Thoracic aorta (tissue), 2 donors: ENCODE data around the gene CHPF2. TPM values are rescaled to one million over a fixed set of nuclear protein-coding genes. Genes with fewer than 3 reads are reported as not detected.

ENCODE experiments used
- ATAC-seq: fragments of 150-250 bp; one replicate; pipeline ENCODE4 v1.8.0; 2017; ENCODE audit warnings: low read depth; ENCODE audit not compliant: insufficient number of reproducible peaks, low FRiP score
- DNase-seq: peaks from one replicate; pipeline ENCODE4 v3.0.0-alpha.2; 2020; ENCODE audit warnings: low spot score
- H3K27ac ChIP-seq, 2 donors: fragments of 200-600 bp; sonication (generic); 1 replicate in 1 of 2; 2 replicates in 1 of 2; pipeline ENCODE4 v1.5.1; 2016; ENCODE audit warnings: mild to moderate bottlenecking in 2 of 2, moderate library complexity in 2 of 2
- H3K27me3 ChIP-seq: fragments of 200-600 bp; sonication (generic); replicated peaks from 2 replicates; pipeline ENCODE4 v1.6.0; 2016; ENCODE audit warnings: mild to moderate bottlenecking; ENCODE audit not compliant: insufficient read depth
- H3K36me3 ChIP-seq: fragments of 200-600 bp; sonication (generic); one replicate; pipeline ENCODE4 v1.5.1; 2016
- H3K4me1 ChIP-seq, 2 donors: fragments of 200-600 bp; sonication (generic); 1 replicate in 1 of 2; 2 replicates in 1 of 2; pipeline versions ENCODE4 v1.5.1 to v1.6.0; 2016; ENCODE audit warnings: low read depth in 2 of 2, mild to moderate bottlenecking in 1 of 2; ENCODE audit not compliant: control insufficient read depth in 1 of 2
- H3K4me3 ChIP-seq: fragments of 200-600 bp; sonication (generic); 2 replicates; pipeline ENCODE4 v1.5.1; 2016; ENCODE audit warnings: mild to moderate bottlenecking
- H3K9me3 ChIP-seq: fragments of 200-600 bp; sonication (generic); 2 replicates; pipeline ENCODE4 v1.5.1; 2016
- CTCF ChIP-seq: fragments of 200-600 bp; sonication (generic); IDR thresholded peaks from one replicate; pipeline ENCODE4 v1.5.1; 2019; ENCODE audit warnings: antibody characterized with exemption
- total RNA-seq, 2 donors: library from RNA; depleted of rRNA; stranded (reverse); fragments of >200 nt; gene quantifications; one replicate each; pipeline versions ENCODE4 v1.1.0 to v1.2.3, GENCODE V29; 2016

Gene CHPF2
- total RNA-seq, 2 donors from 2014 or later, result 78.9 to 85.3 TPM

GRCh38 chr7:151193203-151193978 is 38.9 kb upstream of the CHPF2 start:
- Histone ChIP-seq H3K9me3 (no peaks in the 10 kb centered on the region), H3K4me1 (no peaks in the 10 kb centered on the region), H3K36me3 (no peaks in the 10 kb centered on the region), H3K27me3 (no peaks in the 10 kb centered on the region), H3K4me3 (no peak overlapping the region), H3K27ac (no peak overlapping the region)
- no peak for DNase-seq
- no peak for ATAC-seq
- no peak for TF ChIP-seq CTCF

DNA sequence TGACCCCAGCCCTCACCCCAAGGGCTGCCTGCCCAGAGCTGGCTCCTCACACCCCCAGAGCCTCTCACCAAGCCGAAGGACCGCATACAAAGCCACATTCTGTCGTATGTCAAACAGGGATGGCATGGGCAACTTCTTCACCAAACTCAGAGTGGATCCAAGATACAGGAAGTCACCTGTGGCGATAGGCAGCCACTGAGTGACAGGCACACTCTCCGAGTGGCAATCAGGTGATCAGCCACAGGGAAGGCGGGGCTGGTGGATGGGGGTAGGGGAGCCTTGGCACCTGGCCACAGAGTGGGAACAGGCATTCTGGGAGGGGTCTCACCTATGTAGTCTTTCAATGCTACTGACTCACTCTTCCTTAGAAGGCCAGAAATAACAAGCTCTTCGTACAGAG is 38.1 kb upstream of the CHPF2 start:
- TF ChIP-seq CTCF, result no peak
- H3K36me3 ChIP-seq, result no peaks in the 10 kb centered on the region
- no peak for DNase-seq
- H3K27ac ChIP-seq, result no peak overlapping the region
- no peak overlapping the region for H3K4me3 ChIP-seq
- no peaks in the 10 kb centered on the region for H3K27me3 ChIP-seq
- H3K4me1 ChIP-seq, result no peaks in the 10 kb centered on the region
- H3K9me3 ChIP-seq, result no peaks in the 10 kb centered on the region
- ATAC-seq, result no peak

- H3K27me3 ChIP-seq, result no peaks in the 10 kb centered on the region
These were observed 36.5 kb upstream of the CHPF2 start for GRCh38 chr7:151195616-151196450.

GRCh38 chr7:151197932-151198331 is 34.4 kb upstream of the CHPF2 start:
- H3K4me3 ChIP-seq, result no peak overlapping the region
- H3K27me3 ChIP-seq, result no peaks in the 10 kb centered on the region
- no peak overlapping the region for H3K27ac ChIP-seq
- no peaks in the 10 kb centered on the region for H3K36me3 ChIP-seq
- no peaks in the 10 kb centered on the region for H3K4me1 ChIP-seq
- no peak for TF ChIP-seq CTCF
- DNase-seq (no peak), ATAC-seq (no peak)
- no peaks in the 10 kb centered on the region for H3K9me3 ChIP-seq

More at GRCh38 chr7:151195616-151196450, 36.5 kb upstream of the CHPF2 start:
- H3K9me3 ChIP-seq, result no peaks in the 10 kb centered on the region
- no peak overlapping the region for H3K27ac ChIP-seq
- no peaks in the 10 kb centered on the region for H3K36me3 ChIP-seq
- no peak for ATAC-seq
- TF ChIP-seq CTCF, result no peak
- no peaks in the 10 kb centered on the region for H3K4me1 ChIP-seq
- DNase-seq, result no peak
- H3K4me3 ChIP-seq, result no peak overlapping the region
